Suprapubic skin (tissue), 4 donors: Measurements from ENCODE around the gene RGS11.

Experiments
- CTCF ChIP-seq, 2 donors: fragments of 200-600 bp in 1 of 2; fragments of 450-650 bp in 1 of 2; sonication (generic) in 1 of 2; IDR thresholded peaks; one replicate each; pipeline ENCODE4 v1.5.1; 2016 to 2019; ENCODE audit warnings: antibody characterized with exemption in 2 of 2, mild to moderate bottlenecking in 1 of 2, moderate library complexity in 1 of 2
- EP300 ChIP-seq: sonication (generic); formaldehyde crosslinking; IDR thresholded peaks from one replicate; pipeline ENCODE4 v1.6.1; 2017; ENCODE audit warnings: antibody characterized with exemption
- POLR2A ChIP-seq, 2 donors: fragments of 450-650 bp; IDR thresholded peaks; one replicate each; pipeline ENCODE4 v1.6.1; 2017; ENCODE audit warnings: antibody characterized with exemption in 2 of 2, mild to moderate bottlenecking in 2 of 2, moderate library complexity in 2 of 2
- POLR2AphosphoS5 ChIP-seq, 3 donors: sonication (generic); formaldehyde crosslinking; IDR thresholded peaks; one replicate each; pipeline ENCODE4 v1.6.1; 2017; ENCODE audit warnings: antibody characterized with exemption in 3 of 3

GRCh38 chr16:314351-314750, 38.6 kb upstream of the RGS11 start:
- TF ChIP-seq EP300: no peak
- no peak for TF ChIP-seq CTCF (IDR thresholded peaks at IDR 0.05)
- TF ChIP-seq POLR2A (IDR thresholded peaks at IDR 0.05): no peak
- no peak for TF ChIP-seq POLR2AphosphoS5 (IDR thresholded peaks at IDR 0.05)
